Stimulated activated CD8-positive, alpha-beta memory T cell treated with anti-CD3 and anti-CD28 coated beads, Interleukin-12 subunit alpha, Interleukin-12 subunit beta, amount 100 ng/mL, for 1 hour (primary cell): ENCODE data around the gene RASA2.

ENCODE experiments used
- DNase-seq: peaks from one replicate; pipeline ENCODE4 v3.0.0-alpha.2; 2020; ENCODE audit warnings: low read depth

The RASA2 gene

GRCh38 chr3:141646760-141647561 lies 160.1 kb downstream of the RASA2 start:
- no peak for DNase-seq

GRCh38 chr3:141647562-141647915 lies 160.7 kb downstream of the RASA2 start:
- no peak for DNase-seq

GRCh38 chr3:141648055-141648910 lies 161.5 kb downstream of the RASA2 start:
- DNase-seq, result no peak

GRCh38 chr3:141649871-141650270 lies 163.0 kb downstream of the RASA2 start:
- DNase-seq, result no peak

GRCh38 chr3:141650783-141651182 lies 164.0 kb downstream of the RASA2 start:
- DNase-seq, result no peak

GRCh38 chr3:141651409-141651808 lies 164.6 kb downstream of the RASA2 start:
- DNase-seq, result no peak

- DNase-seq, result no peak
These were observed 165.5 kb downstream of the RASA2 start for GRCh38 chr3:141652349-141652748.

- no peak for DNase-seq
These were observed 167.0 kb downstream of the RASA2 start for GRCh38 chr3:141653847-141654246.

GRCh38 chr3:141655801-141656200 lies 169.0 kb downstream of the RASA2 start:
- no peak for DNase-seq

- DNase-seq, result no peak
These were observed 169.9 kb downstream of the RASA2 start for GRCh38 chr3:141656771-141657170.

GRCh38 chr3:141657516-141657915 lies 170.7 kb downstream of the RASA2 start:
- no peak for DNase-seq

- DNase-seq, result no peak
These were observed 173.2 kb downstream of the RASA2 start for GRCh38 chr3:141659821-141660613.

GRCh38 chr3:141660614-141660947 lies 173.8 kb downstream of the RASA2 start:
- no peak for DNase-seq

- DNase-seq, result no peak
These were observed 174.7 kb downstream of the RASA2 start for GRCh38 chr3:141661229-141662196.

GRCh38 chr3:141663993-141664392 lies 177.2 kb downstream of the RASA2 start:
- DNase-seq, result no peak
